AG04450 (cell line): ENCODE data around the gene CEP95. TPM values are rescaled to one million over a fixed set of nuclear protein-coding genes. Genes with fewer than 3 reads are reported as not detected.

ENCODE experiments used
- CTCF ChIA-PET: fragments of 300-600, 350-600 bp; formaldehyde crosslinking; extraction: SDS; loops from one replicate; lab custom pipeline; 2022; ENCODE audit warnings: antibody characterized with exemption, inconsistent platforms; lab: Charles Lee
- POLR2A ChIA-PET: fragments of 350-600 bp; formaldehyde crosslinking; extraction: SDS; loops from one replicate; lab custom pipeline; 2021; ENCODE audit warnings: antibody characterized with exemption, inconsistent platforms; lab: Yijun Ruan, JAX
- DNase-seq: peaks from one replicate; pipeline ENCODE4 v3.0.0-alpha.2; 2011; ENCODE audit warnings: low read depth, low spot score
- H3K27ac ChIP-seq: one replicate; pipeline ENCODE4 v1.5.1; 2012; ENCODE audit warnings: low read depth, low read length, control low read depth
- H3K27me3 ChIP-seq: one replicate; pipeline ENCODE4 v1.6.0; 2012; ENCODE audit warnings: low read length; ENCODE audit not compliant: control insufficient read depth, insufficient read depth
- H3K4me3 ChIP-seq: 2 replicates; pipeline ENCODE4 v1.5.1; 2011; ENCODE audit warnings: mild to moderate bottlenecking, low read depth, low read length, control low read depth
- H3K9me3 ChIP-seq: 2 replicates; pipeline ENCODE4 v1.5.1; 2012; ENCODE audit warnings: low read length; ENCODE audit not compliant: control insufficient read depth, insufficient read depth
- polyA plus RNA-seq: library from polyadenylated mRNA; depleted of rRNA; stranded (reverse); fragments of >200 nt; gene quantifications from 2 replicates; pipeline ENCODE4 v1.2.3, GENCODE V29; 2011
- TF ChIP-seq, protein P1 (sequence below): IDR thresholded peaks from 2 replicates; pipeline ENCODE4 v1.5.1; 2011; ENCODE audit warnings: low read depth, low read length, control low read depth, inconsistent platforms

CEP95 gene
- polyA plus RNA-seq, 1 experiment: 29.8 TPM

GRCh38 chr17:64515829-64516228 is 9.1 kb downstream of the CEP95 start:
- Histone ChIP-seq H3K27me3 (no peaks in the 10 kb centered on the region), H3K27ac (no peak overlapping the region), H3K9me3 (no peaks in the 10 kb centered on the region), H3K4me3 (no peak overlapping the region)
- DNase-seq: no peak
- TF ChIP-seq, protein P1, sequence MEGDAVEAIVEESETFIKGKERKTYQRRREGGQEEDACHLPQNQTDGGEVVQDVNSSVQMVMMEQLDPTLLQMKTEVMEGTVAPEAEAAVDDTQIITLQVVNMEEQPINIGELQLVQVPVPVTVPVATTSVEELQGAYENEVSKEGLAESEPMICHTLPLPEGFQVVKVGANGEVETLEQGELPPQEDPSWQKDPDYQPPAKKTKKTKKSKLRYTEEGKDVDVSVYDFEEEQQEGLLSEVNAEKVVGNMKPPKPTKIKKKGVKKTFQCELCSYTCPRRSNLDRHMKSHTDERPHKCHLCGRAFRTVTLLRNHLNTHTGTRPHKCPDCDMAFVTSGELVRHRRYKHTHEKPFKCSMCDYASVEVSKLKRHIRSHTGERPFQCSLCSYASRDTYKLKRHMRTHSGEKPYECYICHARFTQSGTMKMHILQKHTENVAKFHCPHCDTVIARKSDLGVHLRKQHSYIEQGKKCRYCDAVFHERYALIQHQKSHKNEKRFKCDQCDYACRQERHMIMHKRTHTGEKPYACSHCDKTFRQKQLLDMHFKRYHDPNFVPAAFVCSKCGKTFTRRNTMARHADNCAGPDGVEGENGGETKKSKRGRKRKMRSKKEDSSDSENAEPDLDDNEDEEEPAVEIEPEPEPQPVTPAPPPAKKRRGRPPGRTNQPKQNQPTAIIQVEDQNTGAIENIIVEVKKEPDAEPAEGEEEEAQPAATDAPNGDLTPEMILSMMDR: no peak
- CTCF ChIA-PET: interaction anchor here (0.9 to 1.5 kb wide), 2 partner anchors 9 to 96 kb away, joined by 3 to 4 read pairs; partner anchors contain the start of gene CEP95
- POLR2A ChIA-PET: interaction anchor here (1.0 to 1.4 kb wide), 3 partner anchors 9 to 133 kb away, joined by 3 to 8 read pairs (median 3); partner anchors contain the start of genes CEP95 and DDX5

DNA sequence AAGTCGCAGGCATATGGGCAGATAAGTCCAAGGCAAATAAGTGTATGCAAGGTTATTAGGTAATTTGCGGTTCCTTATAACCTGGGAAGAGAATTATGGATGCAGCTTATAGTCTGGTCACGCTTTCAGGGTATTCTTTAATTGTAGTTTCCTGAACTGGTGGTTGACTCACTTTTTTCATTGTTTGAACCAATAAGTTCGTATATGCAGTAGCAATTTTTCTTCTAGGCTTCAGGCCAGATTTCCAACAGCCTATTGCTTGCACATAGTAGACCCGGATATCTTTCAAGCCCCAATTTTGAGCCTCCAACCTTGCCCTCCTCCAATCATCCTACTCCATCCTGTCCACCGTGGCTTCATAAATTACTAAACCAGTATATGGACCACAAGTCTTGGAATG is 12.8 kb downstream of the CEP95 start:
- ChIA-PET POLR2A (interaction anchor here (2.2 kb wide), 1 partner anchor 14 kb away, joined by 5 read pairs; the partner anchor contains the start of gene DDX5), CTCF (interaction anchor here (1.2 kb wide), 1 partner anchor 28 kb away, joined by 4 read pairs; no protein-coding TSS in a partner anchor)
- TF ChIP-seq, protein P1: no peak
- Histone ChIP-seq H3K9me3 (no peaks in the 10 kb centered on the region), H3K27ac (no peak overlapping the region), H3K4me3 (no peak overlapping the region), H3K27me3 (no peaks in the 10 kb centered on the region)
- no peak for DNase-seq

- Histone ChIP-seq H3K4me3 (no peak overlapping the region), H3K27ac (no peak overlapping the region), H3K9me3 (no peaks in the 10 kb centered on the region), H3K27me3 (no peaks in the 10 kb centered on the region)
- ChIA-PET POLR2A (interaction anchor here (2.2 kb wide), 1 partner anchor 15 kb away, joined by 5 read pairs; the partner anchor contains the start of gene DDX5), CTCF (interaction anchor here (1.2 kb wide), 1 partner anchor 29 kb away, joined by 4 read pairs; no protein-coding TSS in a partner anchor)
- TF ChIP-seq, protein P1: no peak
- DNase-seq: no peak
These were observed 13.6 kb downstream of the CEP95 start for GRCh38 chr17:64520359-64520758.

GRCh38 chr17:64527914-64528313 is 21.1 kb downstream of the CEP95 start:
- CTCF ChIA-PET: no interaction called here
- TF ChIP-seq, protein P1: no peak
- DNase-seq: no peak

DNA sequence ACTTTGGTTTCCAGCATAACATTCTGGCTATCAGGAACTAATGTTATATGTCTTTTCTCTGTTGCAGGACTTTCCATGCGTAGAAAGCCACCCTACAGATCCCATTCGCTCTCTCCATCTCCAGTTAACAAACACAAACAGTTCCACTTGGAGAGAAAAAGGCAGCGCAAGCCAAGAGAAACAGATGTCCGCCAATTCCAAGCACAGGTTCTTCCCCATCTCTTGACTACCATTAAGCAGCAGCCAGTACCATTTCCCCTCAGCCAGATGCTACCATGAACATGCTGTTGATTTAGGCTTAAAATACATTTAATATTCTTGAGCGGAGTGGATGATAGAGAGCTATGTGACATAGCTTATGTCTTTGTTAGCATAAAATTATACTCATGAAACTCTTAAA is 22.4 kb downstream of the CEP95 start:
- ChIA-PET CTCF (no interaction called here), POLR2A (no interaction called here)
- TF ChIP-seq, protein P1: no peak
- H3K9me3 ChIP-seq: no peaks in the 10 kb centered on the region
- H3K27ac ChIP-seq: no peak overlapping the region
- DNase-seq: no peak
- H3K4me3 ChIP-seq: no peak overlapping the region
- H3K27me3 ChIP-seq: no peaks in the 10 kb centered on the region

More at GRCh38 chr17:64527914-64528313, 21.1 kb downstream of the CEP95 start:
- Histone ChIP-seq H3K9me3 (no peaks in the 10 kb centered on the region), H3K4me3 (no peak overlapping the region), H3K27ac (no peak overlapping the region), H3K27me3 (no peaks in the 10 kb centered on the region)
- POLR2A ChIA-PET: no interaction called here
